NCI-H2196 (cell line): ENCODE data around the gene TMPRSS4.

Experiments
- DNase-seq: peaks from one replicate; lab custom pipeline; 2025; ENCODE audit not compliant: unreplicated experiment; lab: John Stamatoyannopoulos, UW

Gene TMPRSS4

DNA sequence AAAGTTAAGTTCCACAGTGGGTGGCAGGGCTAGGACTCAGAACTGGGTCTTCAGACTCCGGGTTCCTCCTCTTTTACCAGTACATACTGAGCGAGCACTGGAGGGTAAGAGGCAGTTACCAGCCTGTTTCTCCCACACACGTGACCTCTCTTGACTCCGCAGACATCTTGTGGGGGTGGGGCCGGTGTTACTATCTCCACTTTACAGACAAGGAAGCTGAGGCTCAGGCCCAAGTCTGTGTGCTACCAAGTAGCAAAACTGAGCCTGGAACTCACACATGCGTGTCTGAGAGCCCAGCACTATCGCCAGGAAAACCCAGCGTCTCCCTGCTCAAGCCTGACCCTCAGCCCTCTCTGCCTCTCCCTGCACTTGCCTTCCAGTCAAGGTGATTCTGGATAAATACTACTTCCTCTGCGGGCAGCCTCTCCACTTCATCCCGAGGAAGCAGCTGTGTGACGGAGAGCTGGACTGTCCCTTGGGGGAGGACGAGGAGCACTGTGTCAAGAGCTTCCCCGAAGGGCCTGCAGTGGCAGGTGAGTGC lies 25.9 kb downstream of the TMPRSS4 start:
- DNase-seq = no peak

GRCh38 chr11:118104491-118104890 lies 27.6 kb downstream of the TMPRSS4 start:
- DNase-seq = no peak

DNA sequence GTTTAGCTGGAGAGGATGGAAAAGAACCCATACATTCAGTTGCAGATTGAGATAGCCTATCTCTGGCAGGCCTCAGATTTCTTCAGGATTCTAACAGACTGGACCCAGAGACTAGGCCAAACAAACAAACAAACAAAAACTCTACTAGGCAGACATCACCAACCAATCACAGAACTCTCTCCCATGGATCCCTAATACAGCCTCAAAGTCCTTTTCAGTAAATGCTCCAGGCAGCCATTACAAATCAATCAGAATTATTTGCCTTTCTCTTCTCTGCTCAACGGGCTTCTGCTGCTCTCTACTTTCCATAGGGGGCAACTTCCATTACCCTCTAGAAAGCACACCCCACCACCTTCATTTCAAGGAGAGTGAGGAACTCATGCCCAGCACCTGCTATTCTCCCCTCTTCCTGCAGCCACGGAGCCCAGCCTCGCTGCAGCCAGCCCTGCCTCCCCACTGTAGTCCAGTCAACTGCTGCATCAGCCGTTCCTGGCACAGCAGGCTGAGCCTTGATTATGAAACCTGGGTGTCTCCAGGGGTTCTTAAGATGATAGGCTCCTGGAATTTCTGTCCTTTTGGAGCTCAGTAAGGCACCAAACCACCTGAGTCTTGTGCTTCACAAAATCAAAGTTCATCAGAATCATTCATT lies 28.9 kb downstream of the TMPRSS4 start:
- DNase-seq = no peak

GRCh38 chr11:118106789-118107335 lies 30.0 kb downstream of the TMPRSS4 start:
- no peak for DNase-seq

DNA sequence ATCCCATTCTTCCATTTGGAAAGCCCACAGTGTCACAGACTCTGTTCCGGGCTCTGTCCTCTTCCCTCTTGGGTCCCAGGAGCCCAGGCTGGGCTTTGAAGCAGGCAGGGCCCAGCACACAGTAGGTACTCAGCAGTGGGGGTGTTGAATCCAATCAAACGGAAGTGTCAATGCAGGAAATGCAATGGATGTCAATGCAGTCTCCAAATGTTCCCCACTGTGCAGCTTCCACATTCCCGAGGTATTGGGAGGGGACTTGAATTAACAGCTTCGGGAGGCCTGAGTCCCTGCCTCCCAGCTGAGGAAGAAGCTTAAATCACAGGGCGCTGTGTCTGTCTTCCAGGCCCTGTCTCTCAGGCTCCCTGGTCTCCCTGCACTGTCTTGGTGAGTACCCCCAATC lies 31.6 kb downstream of the TMPRSS4 start:
- no peak for DNase-seq

DNA sequence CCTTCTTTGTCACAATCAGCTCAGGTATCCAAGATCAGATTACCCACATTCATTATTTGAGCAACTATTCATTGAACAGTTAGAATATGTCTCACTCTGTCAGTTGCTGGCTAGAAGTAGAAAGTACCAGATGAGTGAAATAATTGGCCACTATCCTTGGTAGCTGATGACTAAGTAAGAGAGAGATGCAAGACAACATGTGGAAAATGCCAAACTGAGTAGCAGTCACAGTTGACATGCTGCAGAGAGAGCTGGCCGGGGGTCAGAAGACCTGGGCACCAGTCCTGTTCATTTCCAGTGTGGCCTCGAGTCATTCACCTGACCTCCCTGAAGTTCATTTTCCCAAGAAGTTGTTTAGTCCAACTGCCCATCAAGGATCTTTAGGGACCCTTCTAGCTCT lies 32.4 kb downstream of the TMPRSS4 start:
- no peak for DNase-seq

- no peak for DNase-seq
These were observed 34.3 kb downstream of the TMPRSS4 start for GRCh38 chr11:118111019-118111743.

GRCh38 chr11:118111744-118112035 lies 34.8 kb downstream of the TMPRSS4 start:
- no peak for DNase-seq

GRCh38 chr11:118112711-118113430 lies 36.0 kb downstream of the TMPRSS4 start:
- DNase-seq = no peak

DNA sequence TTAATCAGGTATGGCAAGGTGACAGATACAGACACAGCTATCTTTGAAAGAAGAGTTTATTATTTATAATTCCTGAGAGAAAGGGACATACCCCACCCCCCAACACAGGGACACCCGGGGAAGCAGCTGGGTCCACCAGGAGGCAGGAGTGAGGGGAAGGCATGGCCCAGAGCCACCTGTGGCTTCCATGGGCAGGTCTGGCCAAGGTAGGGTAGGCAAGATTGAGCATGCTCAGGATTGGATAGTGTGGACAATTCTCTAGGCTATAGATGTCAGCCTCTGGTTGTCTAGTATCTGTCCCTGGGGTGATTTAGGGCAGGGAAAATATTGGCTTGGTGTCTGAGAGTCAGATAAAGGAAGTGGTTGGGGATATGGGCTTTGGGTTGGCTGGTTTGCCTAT lies 37.4 kb downstream of the TMPRSS4 start:
- no peak for DNase-seq

- DNase-seq = no peak
These were observed 38.2 kb downstream of the TMPRSS4 start for GRCh38 chr11:118115048-118115447.

DNA sequence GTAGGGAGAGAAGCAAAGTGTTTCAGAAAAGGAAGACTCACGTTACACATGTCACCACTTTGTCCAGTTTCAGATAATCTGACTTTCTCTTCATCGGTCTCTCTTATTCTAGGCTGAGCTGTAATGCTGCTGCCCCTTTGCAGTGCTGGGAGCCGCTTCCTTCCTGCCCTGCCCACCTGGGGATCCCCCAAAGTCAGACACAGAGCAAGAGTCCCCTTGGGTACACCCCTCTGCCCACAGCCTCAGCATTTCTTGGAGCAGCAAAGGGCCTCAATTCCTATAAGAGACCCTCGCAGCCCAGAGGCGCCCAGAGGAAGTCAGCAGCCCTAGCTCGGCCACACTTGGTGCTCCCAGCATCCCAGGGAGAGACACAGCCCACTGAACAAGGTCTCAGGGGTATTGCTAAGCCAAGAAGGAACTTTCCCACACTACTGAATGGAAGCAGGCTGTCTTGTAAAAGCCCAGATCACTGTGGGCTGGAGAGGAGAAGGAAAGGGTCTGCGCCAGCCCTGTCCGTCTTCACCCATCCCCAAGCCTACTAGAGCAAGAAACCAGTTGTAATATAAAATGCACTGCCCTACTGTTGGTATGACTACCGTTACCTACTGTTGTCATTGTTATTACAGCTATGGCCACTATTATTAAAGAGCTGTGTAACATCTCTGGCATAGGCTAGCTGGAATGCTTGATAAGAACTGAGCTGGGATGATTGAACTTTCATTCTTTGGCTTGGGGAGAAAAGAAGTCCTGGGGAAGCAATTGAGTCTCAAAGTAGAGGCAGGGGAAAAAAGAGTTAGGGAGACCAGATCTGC lies 41.1 kb downstream of the TMPRSS4 start:
- no peak for DNase-seq

DNA sequence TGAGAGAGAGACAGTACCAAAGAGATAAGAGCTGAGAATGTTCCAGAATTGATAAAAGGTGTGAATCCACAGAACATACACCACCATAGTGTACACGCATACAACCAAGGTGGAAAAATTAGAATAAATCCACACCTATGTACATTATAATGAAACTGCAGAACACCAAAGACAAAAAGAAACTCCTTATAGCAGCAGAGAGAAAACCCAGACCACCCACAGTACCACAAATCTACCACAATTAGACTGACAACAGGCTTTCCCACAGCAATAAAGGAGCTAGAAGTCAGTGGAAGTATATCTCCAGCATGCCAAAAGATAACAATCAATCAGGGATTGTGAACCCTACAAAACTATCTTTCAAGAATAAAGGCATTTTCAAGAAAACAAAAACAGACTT lies 43.9 kb downstream of the TMPRSS4 start:
- DNase-seq = no peak

- DNase-seq = no peak
These were observed 48.2 kb downstream of the TMPRSS4 start for GRCh38 chr11:118124929-118125535.

- peak; percentile 12 for DNase-seq
These were observed 49.4 kb downstream of the TMPRSS4 start for GRCh38 chr11:118126082-118126838.

- DNase-seq = no peak
These were observed 51.4 kb downstream of the TMPRSS4 start for GRCh38 chr11:118128310-118128709.

- DNase-seq = no peak
These were observed 52.0 kb downstream of the TMPRSS4 start for GRCh38 chr11:118128721-118129470.

DNA sequence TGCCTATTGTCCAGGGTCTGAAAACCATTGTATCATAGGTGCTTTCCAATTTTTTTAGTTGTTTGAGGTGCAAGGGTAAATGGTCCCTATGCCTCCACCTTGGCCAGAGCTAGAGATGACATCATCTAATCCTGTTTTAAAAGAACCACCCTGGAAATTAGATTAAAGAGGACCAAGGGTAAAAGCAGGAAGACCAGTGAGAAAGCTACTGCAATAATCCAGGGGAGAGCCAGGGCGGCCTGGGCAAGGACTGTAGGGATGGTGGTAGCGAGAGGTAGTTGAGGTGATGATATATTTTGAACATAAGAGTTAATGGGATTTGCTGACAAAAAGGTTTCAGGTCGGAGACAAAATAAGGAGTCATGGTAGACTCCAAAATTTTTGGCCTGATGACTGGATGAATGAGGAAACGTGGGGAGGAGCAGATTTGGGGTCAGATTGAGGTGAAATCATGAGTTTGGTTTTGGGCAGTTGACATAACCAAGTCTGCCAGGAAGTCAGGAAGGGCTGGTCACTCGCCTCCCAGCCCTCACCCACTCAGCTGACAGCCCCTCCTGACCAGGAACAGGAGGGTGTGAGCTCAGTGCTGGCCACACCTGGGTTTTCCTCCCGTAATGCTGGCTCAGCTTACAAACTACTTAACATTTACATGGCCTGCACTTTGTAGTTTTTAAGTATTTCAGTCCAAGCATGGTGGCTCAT lies 52.7 kb downstream of the TMPRSS4 start:
- no peak for DNase-seq
